IPS-18c (cell line): ENCODE data around the gene LIN7A.
"Not testable (repeated sequence)": the region's sequence is repeated elsewhere in the genome, so short reads cannot be mapped to it uniquely, and the experiment has no call there.

Experiments used
- H3K4me3 ChIP-seq: 2 replicates; pipeline ENCODE4 v1.7.0; 2013; ENCODE audit warnings: low read depth, mild to moderate bottlenecking, low read length, moderate library complexity; ENCODE audit not compliant: insufficient read depth
- H3K9me3 ChIP-seq: one replicate; pipeline ENCODE4 v1.6.1; 2013; ENCODE audit warnings: mild to moderate bottlenecking, low read length, moderate library complexity; ENCODE audit not compliant: control insufficient read depth, insufficient read depth

Gene LIN7A

DNA sequence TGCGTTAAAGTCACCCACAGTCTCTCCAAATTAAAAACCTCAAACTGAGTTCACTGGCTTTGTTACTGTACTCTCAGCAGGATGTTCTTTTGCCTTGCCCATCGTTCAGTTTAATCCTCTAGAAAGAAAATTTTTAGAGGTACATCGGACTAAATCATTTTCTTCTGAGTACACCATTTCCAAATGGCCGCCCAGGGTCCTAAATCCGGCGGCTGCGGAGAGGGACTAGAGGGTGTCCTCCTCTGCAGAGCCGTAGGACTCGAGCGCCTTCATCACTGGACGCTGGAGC is 1.4 kb downstream of the LIN7A start:
- H3K4me3 ChIP-seq, result peak overlapping the region; percentile 82
- no peaks in the 10 kb centered on the region for H3K9me3 ChIP-seq

DNA sequence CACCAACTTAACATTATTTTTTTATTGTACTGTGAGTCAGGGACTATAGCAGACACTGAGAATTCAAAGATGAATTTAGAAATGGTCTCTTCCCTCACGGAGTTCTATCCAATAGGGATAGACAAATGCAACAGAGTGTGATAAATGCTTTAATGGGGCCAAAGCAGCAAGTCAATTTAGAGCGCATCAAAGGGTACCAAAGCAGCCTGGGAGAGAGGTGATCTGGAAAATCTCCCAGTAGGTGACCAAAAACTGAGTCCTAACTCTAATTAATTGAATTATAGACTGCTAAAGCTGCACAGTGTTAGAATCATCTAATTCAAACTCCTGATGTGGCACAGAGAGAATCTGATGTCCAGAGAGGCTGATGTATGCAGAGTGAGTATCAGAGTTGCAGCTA is 2.6 kb downstream of the LIN7A start:
- no peaks in the 10 kb centered on the region for H3K9me3 ChIP-seq
- no peak overlapping the region for H3K4me3 ChIP-seq

DNA sequence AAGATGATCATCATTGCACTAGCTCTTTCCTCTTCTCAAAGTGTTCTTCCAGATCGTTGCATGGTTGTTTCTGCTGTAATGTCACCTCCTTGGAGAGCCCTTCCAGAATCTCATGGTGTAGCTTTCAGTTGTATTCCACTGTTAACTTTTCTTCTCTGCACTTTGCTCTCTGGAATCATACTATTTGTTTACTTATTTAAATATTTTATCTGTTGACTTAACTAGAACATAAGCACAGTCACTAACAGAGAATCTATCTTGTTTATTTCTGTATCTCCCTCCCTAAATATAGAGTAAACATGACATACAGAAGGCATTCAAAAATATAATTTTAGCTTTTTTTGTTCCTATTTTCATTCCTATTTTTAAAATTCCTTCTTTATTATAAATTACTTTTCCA is 11.8 kb downstream of the LIN7A start:
- H3K4me3 ChIP-seq, result no peak overlapping the region
- no peaks in the 10 kb centered on the region for H3K9me3 ChIP-seq

DNA sequence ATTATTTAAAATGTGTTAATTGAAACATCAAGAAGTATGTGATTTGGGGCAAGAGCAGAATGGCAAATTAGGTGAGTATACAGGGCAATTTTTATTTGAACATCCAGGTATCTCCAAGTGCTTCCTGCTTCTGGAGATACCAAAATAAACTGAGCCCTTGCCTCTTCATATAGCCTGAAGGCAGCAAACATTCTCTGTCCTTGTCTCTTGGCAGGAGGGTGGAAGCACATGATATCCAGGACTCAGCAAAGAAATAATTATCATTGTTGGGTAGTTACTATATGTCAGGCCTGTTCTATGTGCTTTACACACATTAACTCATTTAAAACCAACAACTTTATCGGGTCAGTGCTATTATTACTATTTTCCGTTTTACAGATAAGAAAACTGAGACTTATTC is 12.5 kb downstream of the LIN7A start:
- Histone ChIP-seq H3K4me3 (no peak overlapping the region), H3K9me3 (no peaks in the 10 kb centered on the region)

DNA sequence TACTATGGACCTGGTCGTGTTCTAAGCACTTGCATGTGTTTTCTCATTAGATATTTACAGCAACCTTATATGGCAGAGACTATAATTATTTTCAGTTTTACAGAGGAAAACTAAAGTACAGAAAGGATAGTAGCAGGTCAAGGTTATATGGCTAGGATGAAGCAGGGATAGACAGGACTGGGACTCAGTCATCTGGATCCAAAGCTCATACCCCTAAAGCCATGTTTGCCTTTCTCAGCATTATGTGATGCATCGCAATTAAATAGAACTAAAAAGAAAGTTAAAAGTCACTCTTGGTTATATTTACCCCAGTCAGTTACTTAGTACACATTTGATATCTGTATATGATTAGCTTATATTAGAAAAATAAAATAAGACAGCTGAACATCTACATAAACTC is 13.3 kb downstream of the LIN7A start:
- no peaks in the 10 kb centered on the region for H3K9me3 ChIP-seq
- no peak overlapping the region for H3K4me3 ChIP-seq

DNA sequence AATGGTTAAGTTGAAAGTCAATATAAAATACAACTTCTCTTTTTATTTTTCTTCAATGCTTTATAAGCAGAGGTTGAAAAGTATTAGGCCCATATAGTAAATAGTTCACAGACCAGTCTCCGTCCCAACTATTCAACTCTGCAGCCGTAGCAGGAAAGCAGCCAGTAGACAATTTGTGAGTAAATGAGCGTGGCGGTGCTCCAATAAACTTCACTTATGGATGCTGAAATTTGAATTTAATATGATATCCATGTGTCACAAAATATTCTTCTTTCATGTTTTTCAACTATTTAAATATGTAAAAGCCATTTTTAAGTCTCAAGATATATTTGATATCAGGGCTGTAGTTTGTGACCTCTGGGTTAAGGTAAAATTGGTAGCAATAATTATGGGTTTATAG is 17.7 kb downstream of the LIN7A start:
- Histone ChIP-seq H3K4me3 (no peak overlapping the region), H3K9me3 (no peaks in the 10 kb centered on the region)

DNA sequence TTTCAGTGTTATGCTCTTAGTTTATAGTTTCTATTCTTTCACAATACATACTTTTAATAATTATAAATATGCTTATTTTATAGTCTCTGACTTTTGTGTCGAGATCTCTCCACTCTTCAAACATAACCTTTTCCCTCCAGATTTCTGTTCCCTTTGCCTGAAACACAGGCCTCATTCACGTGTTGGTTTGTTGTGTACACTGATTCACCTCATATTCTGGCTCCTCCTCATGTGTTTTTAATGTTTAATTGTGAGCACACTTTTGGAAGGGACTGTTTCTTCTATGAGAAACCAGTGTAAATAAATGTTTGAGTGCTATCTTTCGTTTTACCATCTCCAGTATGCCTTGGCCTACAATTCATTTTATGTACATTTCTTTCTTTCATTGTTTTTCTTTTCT is 20.1 kb downstream of the LIN7A start:
- no peaks in the 10 kb centered on the region for H3K9me3 ChIP-seq
- H3K4me3 ChIP-seq, result no peak overlapping the region

DNA sequence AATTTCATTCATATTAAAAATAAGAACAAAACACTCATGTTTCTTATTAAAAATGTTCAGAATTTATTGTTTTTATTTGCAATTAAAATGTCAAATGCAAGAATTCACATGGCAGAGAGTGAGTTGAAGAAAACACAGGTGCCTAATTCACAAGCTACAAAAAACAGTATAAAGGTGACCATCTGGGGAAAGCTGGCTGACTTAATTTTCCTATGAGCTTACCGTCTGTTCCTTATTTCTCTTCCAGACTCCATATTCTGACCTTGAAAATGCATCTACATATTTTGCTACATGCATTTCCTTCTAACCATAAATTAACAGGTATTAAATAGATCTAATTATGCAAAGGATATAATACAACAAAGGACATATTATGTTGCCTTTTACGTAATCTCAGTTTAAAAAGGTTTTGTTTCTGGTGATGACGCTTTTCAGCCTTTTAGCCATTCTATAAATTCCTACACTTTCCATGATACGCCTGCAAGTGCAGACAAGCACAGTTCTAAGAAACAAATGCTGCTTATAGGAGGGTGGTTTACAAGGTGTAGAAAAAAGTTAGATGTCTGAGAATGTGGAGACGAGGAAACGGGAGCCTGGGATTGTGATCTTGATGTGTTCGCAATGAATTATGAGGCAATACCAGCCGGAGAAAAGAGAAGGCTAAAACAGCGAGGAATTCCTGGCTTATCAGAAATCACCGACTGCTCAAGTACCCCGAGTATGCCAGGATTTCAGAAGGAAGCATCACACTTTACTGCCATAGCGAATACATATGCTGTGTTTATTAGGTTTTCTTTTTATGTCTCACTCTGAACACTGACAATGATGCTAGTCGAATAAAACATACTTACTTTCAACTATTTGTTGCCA is 24.6 kb downstream of the LIN7A start:
- Histone ChIP-seq H3K9me3 (no peaks in the 10 kb centered on the region), H3K4me3 (no peak overlapping the region)

DNA sequence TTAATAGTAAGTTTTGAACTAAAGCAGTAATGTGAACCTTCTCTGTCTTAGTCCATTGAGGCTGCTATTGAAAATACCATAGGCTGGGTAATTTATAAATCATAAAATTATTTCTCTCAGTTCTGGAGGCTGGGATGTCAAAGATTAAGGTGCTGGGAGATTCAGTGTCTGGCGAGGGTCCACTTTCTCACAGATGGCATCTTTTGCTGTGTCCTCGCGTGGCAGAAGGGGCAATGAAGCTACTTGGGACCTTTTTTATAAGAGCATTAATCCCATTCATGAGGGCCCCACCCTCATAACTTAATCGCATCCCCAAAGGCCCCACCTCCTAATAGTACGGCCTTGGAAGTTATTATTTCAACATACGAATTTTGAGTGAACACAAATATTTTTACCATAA is 28.4 kb downstream of the LIN7A start:
- Histone ChIP-seq H3K9me3 (no peaks in the 10 kb centered on the region), H3K4me3 (no peak overlapping the region)

DNA sequence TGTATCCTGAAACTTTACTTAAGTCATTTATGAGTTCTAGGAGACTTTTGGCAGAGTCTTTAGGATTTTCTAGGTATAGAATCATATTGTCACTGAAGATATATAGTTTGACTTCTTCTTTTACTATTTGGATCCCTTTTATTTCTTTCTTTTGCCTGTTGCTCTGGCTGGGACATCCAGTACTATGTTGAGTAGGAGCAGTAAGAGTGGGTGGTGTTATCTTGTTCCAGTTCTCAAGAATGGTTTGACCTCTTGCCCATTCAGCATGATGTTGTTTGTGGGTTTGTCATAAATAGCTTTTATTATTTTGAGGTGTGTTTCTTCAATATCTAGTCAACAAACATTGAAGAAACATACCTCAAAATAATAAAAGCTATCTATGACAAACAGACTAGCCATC is 35.0 kb downstream of the LIN7A start:
- no peaks in the 10 kb centered on the region for H3K9me3 ChIP-seq
- no peak overlapping the region for H3K4me3 ChIP-seq

DNA sequence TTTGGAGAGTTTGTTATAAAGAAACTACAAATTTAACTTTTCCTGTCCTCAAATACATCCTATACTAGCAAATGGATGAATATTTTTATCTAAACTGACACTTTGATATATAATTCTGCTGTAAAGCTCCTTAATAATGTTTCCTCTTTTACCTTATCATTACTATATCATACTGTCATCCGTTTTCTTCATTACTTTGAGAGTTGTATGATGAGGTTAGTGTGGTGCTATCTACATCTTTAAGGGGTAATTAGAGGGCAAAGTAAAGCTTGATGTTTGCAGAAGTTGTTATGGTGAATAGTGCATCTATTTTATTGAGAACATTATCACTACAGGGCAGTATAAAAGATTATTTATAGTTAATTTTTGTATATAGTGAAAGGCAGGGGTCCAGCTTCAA is 36.1 kb downstream of the LIN7A start:
- Histone ChIP-seq H3K9me3 (no peaks in the 10 kb centered on the region), H3K4me3 (no peak overlapping the region)

DNA sequence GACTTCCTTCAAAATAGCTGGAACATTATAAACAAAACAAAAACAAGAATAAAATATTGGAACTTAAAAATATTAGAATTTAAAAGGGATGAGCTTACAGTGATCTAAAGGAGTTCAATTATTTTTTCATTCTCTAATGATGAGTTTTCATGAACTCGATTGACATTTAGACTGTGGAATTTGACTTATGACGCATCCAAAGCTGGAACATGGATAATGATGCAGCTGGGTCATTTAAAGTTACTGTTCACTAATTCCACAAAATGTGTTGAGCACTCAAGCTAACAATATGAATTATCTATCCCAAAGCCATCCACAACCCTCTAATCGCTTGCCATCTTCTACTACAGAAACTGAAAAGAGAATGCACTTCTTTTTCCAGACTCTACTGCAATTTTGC is 42.5 kb downstream of the LIN7A start:
- Histone ChIP-seq H3K4me3 (no peak overlapping the region), H3K9me3 (no peaks in the 10 kb centered on the region)

DNA sequence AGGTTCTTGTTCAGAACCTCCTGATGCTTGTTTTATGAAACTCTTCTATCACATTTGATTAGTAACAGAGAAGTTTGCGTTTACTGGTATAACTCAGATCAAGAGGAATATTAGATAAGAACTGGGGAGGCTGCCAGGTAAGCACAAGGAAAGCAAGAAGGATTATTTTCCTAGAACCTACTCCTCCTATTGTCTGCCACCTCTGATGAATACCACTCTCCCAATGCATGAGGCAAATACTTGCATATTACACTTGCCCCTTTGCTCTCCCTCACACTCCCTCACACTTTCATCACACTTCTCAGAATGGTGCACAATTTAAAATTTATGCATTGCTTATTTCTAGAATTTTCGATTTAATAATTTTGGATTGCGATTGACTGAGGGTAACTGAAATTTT is 43.6 kb downstream of the LIN7A start:
- Histone ChIP-seq H3K9me3 (no peaks in the 10 kb centered on the region), H3K4me3 (no peak overlapping the region)

DNA sequence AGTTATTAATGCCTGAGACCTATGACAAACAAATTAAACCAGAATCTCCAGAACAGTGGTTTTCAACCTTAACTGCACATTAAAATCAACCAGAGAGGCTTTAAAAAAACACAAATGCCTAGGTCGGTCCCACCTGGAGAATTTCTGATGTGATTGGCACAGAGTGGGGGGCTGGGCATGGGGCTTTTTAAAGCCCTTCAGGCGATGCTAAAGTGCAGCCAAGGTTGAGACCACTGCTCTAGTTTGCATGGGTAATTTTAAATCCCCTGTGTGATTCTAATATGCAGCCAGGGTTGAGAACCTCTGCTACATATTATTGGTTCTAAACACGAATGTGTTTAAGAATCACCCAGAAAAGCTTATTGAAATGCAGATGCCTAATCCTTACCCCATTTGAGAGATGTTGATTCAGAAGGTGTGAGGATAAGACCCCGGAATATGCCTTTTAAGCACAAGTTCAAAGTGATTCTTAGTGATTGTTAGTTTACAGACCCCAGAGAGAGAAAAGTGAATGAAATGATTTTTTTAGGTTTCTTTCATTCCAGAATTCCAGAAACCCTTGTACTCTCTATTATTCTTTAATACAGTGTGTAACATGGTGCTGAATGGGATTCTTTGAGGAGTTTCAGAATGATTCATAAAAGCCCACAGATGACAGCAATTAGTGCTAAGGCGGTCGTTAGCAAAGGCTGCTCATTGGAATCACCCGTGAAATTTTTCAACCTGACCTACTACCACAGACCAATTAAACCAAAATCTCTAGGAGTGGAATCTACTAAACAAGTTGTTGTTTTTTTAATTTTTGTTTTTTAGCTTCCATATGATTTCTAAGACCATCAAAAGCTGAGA is 44.9 kb downstream of the LIN7A start:
- H3K9me3 ChIP-seq, result no peaks in the 10 kb centered on the region
- H3K4me3 ChIP-seq, result no peak overlapping the region

DNA sequence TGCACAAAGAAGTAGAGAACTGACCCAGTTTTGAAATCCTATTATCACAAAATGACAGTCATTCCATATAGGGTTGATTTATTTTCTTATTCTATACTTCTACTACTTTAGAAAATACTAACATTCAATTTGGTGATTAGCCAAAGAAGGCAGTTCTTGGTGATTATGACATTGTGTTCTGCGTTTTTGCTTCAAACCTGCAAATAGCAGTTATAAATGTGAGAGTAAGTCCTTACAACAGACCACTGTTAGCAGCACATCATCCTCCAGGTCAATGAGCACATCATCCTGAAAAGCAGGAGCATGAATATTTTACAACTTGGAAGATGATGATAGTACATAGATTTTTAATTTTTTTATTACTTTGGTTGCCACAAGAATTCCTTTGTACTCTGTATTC is 53.1 kb downstream of the LIN7A start:
- no peak overlapping the region for H3K4me3 ChIP-seq
- no peaks in the 10 kb centered on the region for H3K9me3 ChIP-seq

DNA sequence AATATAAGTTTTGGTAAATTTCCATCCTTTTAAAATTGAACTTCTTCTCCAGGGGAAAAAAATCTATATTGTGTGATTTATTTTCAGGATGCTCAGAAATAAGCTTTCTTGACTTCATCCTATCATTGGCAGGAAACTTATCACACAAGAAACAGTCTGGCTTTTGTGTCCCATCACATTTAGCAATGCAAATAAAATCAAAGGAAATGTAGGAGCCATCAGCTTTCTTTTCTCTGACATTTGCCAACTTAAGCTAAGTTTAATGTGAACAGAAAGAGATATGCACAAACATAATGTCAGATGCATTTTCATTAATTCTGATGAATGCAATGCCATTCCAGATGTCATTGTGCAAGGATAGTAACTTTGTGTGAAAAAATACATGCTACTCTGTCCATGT is 56.6 kb downstream of the LIN7A start:
- no peaks in the 10 kb centered on the region for H3K9me3 ChIP-seq
- H3K4me3 ChIP-seq, result no peak overlapping the region

DNA sequence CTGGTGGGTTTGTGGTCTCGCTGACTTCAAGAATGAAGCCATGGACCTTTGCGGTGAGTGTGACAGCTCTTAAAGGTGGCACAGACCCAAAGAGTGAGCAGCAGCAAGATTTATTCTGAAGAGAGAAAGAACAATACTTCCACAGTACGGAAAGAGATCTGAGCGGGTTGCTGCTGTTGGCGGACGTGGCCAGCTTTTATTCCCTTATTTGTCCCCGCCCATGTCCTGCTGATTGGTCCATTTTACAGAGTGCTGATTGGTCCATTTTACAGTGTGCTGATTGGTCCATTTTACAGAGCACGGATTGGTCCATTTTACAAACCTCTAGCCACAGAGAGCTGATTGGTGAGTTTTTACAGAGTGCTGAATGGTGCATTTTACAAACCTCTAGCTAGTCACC is 59.3 kb downstream of the LIN7A start:
- H3K9me3 ChIP-seq, H3K4me3 ChIP-seq: not testable (repeated sequence)

DNA sequence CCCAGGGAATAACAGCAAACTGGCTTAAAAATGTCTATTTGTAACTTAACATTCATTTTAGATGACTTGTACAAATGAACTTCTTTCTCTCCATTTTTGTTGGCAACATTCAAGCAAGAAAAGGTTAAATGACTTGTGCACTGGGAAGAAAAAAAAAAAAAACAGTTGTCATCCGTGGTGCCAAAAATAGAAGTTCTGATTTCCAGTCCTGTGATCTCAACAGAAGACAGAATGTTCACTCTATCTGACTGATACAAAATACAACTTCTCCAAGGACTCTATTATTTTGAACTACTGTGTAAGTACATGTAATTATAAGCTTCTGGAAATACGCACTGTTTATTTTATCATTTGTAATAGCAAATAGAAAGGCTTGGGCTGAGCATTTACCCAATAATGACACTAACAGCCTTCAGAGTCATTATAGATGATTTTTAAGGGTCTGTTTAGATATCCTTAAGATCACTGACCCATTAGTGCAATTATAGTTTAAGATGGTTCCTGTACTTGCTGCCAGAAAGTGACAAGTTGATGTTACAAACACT is 59.9 kb downstream of the LIN7A start:
- Histone ChIP-seq H3K9me3 (no peaks in the 10 kb centered on the region), H3K4me3 (no peak overlapping the region)
